Measurements from ENCODE around the gene TCEANC. TPM values are rescaled to one million over a fixed set of nuclear protein-coding genes. Genes with fewer than 3 reads are reported as not detected.
A peak's percentile ranks its signal among the peaks of the same experiment; 100 is the strongest.

Gene TCEANC
- total RNA-seq, 5 donors from 2014 or later (not counting 1 experiment from before 2014, with no cell fraction given): 8.0 to 12.8 (median 9.5) TPM

- ChIA-PET POLR2A (no interaction called here), CTCF (interaction anchor here (0.6 to 1.1 kb wide), 5 partner anchors 8 to 848 kb away, joined by 3 to 5 read pairs (median 3); no protein-coding TSS in a partner anchor)
- H3K36me3 Mint-ChIP-seq: peaks cover 23% of the 10 kb centered on the region
- Histone ChIP-seq H3K27me3 (replicated peaks in 1 of 2; ENCODE audit: control insufficient read depth in 2 of 2, extremely low read depth in 1 of 2, insufficient read depth in 2 of 2, low read length in 1 of 2) (no peaks in the 10 kb centered on the region), H3K4me3 (ENCODE audit: control insufficient read depth in 1 of 2, extremely low read depth in 1 of 2, low read length in 1 of 2) (no peak overlapping the region), H3K9me3 (no peaks in the 10 kb centered on the region), H3K36me3 (ENCODE audit: control insufficient read depth in 2 of 2, extremely low read depth in 1 of 2, insufficient read depth in 1 of 2, low read length in 1 of 2) (peaks cover 0 to 27% of the 10 kb centered on the region in 2 donors), H3K4me1 (ENCODE audit: control insufficient read depth in 1 of 2, extremely low read depth in 1 of 2, insufficient read depth in 2 of 2, low read length in 2 of 2) (peaks cover 0 to 2% of the 10 kb centered on the region in 2 experiments), H3K27ac (ENCODE audit: low read length) (no peak overlapping the region)
- DNase-seq (no peak), ATAC-seq (replicated peaks in 1 of 4) (peak in 1 of 4 experiments; percentile 22)
- H3K27me3 Mint-ChIP-seq: peaks cover 0 to 3% of the 10 kb centered on the region in 2 donors
- H3K4me3 Mint-ChIP-seq: peak overlapping the region in 1 of 3 donors; percentile 34
- no peaks in the 10 kb centered on the region for H3K9me3 Mint-ChIP-seq
- 100% methylated on average over 1 of the region's 6 CpGs for WGBS (ENCODE audit: insufficient coverage)
- peaks cover 9 to 19% (median 10%) of the 10 kb centered on the region in 3 donors for H3K4me1 Mint-ChIP-seq
- H3K27ac Mint-ChIP-seq: peak overlapping the region; percentile 31 to 56
Observed at GRCh38 chrX:13661735-13662288, 8.9 kb downstream of the TCEANC start.

- 10% methylated on average over 2 of the region's 6 CpGs for WGBS (ENCODE audit: insufficient coverage)
- Histone ChIP-seq H3K27me3 (replicated peaks in 1 of 2; ENCODE audit: control insufficient read depth in 2 of 2, extremely low read depth in 1 of 2, insufficient read depth in 2 of 2, low read length in 1 of 2) (no peaks in the 10 kb centered on the region), H3K27ac (ENCODE audit: low read length) (no peak overlapping the region), H3K36me3 (ENCODE audit: control insufficient read depth in 2 of 2, extremely low read depth in 1 of 2, insufficient read depth in 1 of 2, low read length in 1 of 2) (peaks cover 0 to 27% of the 10 kb centered on the region in 2 donors), H3K9me3 (no peaks in the 10 kb centered on the region), H3K4me3 (ENCODE audit: control insufficient read depth in 1 of 2, extremely low read depth in 1 of 2, low read length in 1 of 2) (no peak overlapping the region), H3K4me1 (ENCODE audit: control insufficient read depth in 1 of 2, extremely low read depth in 1 of 2, insufficient read depth in 2 of 2, low read length in 2 of 2) (peaks cover 0 to 2% of the 10 kb centered on the region in 2 experiments)
- Mint-ChIP-seq H3K4me1 (peaks cover 9 to 20% (median 10%) of the 10 kb centered on the region in 3 donors), H3K27ac (peak overlapping the region; percentile 56 to 65), H3K27me3 (peaks cover 0 to 3% of the 10 kb centered on the region in 2 donors), H3K36me3 (peaks cover 19% of the 10 kb centered on the region), H3K9me3 (no peaks in the 10 kb centered on the region), H3K4me3 (peak overlapping the region in 1 of 3 donors; percentile 9)
- ATAC-seq (replicated peaks in 1 of 4) (no peak), DNase-seq (no peak)
- ChIA-PET CTCF (interaction anchor here (0.6 to 1.1 kb wide), 6 partner anchors 9 to 848 kb away, joined by 3 to 6 read pairs (median 3); no protein-coding TSS in a partner anchor), POLR2A (interaction anchor here in 1 of 2 donors (0.6 to 0.8 kb wide), 2 partner anchors 26 to 28 kb away, joined by 3 read pairs; no protein-coding TSS in a partner anchor)
Observed at GRCh38 chrX:13662355-13662791, 9.4 kb downstream of the TCEANC start.

- H3K27ac Mint-ChIP-seq: no peak overlapping the region
- H3K36me3 Mint-ChIP-seq: peaks cover 19% of the 10 kb centered on the region
- WGBS (ENCODE audit: insufficient coverage): no CpG with 5 or more reads among the region's 3 CpGs
Observed at GRCh38 chrX:13664020-13664419, 11.1 kb downstream of the TCEANC start.

GRCh38 chrX:13666836-13667235 is 13.9 kb downstream of the TCEANC start:
- no CpG with 5 or more reads among the region's 3 CpGs for WGBS (ENCODE audit: insufficient coverage)
- Histone ChIP-seq H3K27me3 (replicated peaks in 1 of 2; ENCODE audit: control insufficient read depth in 2 of 2, extremely low read depth in 1 of 2, insufficient read depth in 2 of 2, low read length in 1 of 2) (no peaks in the 10 kb centered on the region), H3K36me3 (ENCODE audit: control insufficient read depth in 2 of 2, extremely low read depth in 1 of 2, insufficient read depth in 1 of 2, low read length in 1 of 2) (peaks cover 0 to 27% of the 10 kb centered on the region in 2 donors), H3K4me3 (ENCODE audit: control insufficient read depth in 1 of 2, extremely low read depth in 1 of 2, low read length in 1 of 2) (no peak overlapping the region), H3K4me1 (ENCODE audit: control insufficient read depth in 1 of 2, extremely low read depth in 1 of 2, insufficient read depth in 2 of 2, low read length in 2 of 2) (peaks cover 0 to 5% of the 10 kb centered on the region in 2 experiments), H3K27ac (ENCODE audit: low read length) (no peak overlapping the region), H3K9me3 (no peaks in the 10 kb centered on the region)
- Mint-ChIP-seq H3K9me3 (no peaks in the 10 kb centered on the region), H3K27me3 (peaks cover 0 to 9% of the 10 kb centered on the region in 2 donors), H3K4me1 (peaks cover 0 to 14% (median 4%) of the 10 kb centered on the region in 3 donors), H3K27ac (no peak overlapping the region), H3K4me3 (no peak overlapping the region), H3K36me3 (peaks cover 19% of the 10 kb centered on the region)
- ChIA-PET POLR2A (no interaction called here), CTCF (no interaction called here)
- DNase-seq: no peak
- no peak for ATAC-seq (replicated peaks in 1 of 4)

More at GRCh38 chrX:13664020-13664419, 11.1 kb downstream of the TCEANC start:
- H3K4me3 ChIP-seq (ENCODE audit: control insufficient read depth in 1 of 2, extremely low read depth in 1 of 2, low read length in 1 of 2): no peak overlapping the region
- DNase-seq (no peak), ATAC-seq (replicated peaks in 1 of 4) (no peak)
- Mint-ChIP-seq H3K4me1 (peaks cover under 1 to 10% (median 4%) of the 10 kb centered on the region in 3 donors), H3K4me3 (no peak overlapping the region), H3K27me3 (peaks cover 0 to 3% of the 10 kb centered on the region in 2 donors), H3K9me3 (no peaks in the 10 kb centered on the region)
- no peak overlapping the region for H3K27ac ChIP-seq (ENCODE audit: low read length)
- no peaks in the 10 kb centered on the region for H3K4me1 ChIP-seq (ENCODE audit: control insufficient read depth in 1 of 2, extremely low read depth in 1 of 2, insufficient read depth in 2 of 2, low read length in 2 of 2)
- H3K36me3 ChIP-seq (ENCODE audit: control insufficient read depth in 2 of 2, extremely low read depth in 1 of 2, insufficient read depth in 1 of 2, low read length in 1 of 2): peaks cover 0 to 29% of the 10 kb centered on the region in 2 donors
- CTCF ChIA-PET: no interaction called here
- no peaks in the 10 kb centered on the region for H3K27me3 ChIP-seq (replicated peaks in 1 of 2; ENCODE audit: control insufficient read depth in 2 of 2, extremely low read depth in 1 of 2, insufficient read depth in 2 of 2, low read length in 1 of 2)
- no peaks in the 10 kb centered on the region for H3K9me3 ChIP-seq
- POLR2A ChIA-PET: no interaction called here

GRCh38 chrX:13667919-13668318 is 15.0 kb downstream of the TCEANC start:
- H3K27me3 Mint-ChIP-seq: peaks cover 0 to 12% of the 10 kb centered on the region in 2 donors
- no peak overlapping the region for H3K27ac Mint-ChIP-seq
- H3K36me3 ChIP-seq (ENCODE audit: control insufficient read depth in 2 of 2, extremely low read depth in 1 of 2, insufficient read depth in 1 of 2, low read length in 1 of 2): peaks cover 0 to 25% of the 10 kb centered on the region in 2 donors
- H3K9me3 Mint-ChIP-seq: no peaks in the 10 kb centered on the region
- H3K9me3 ChIP-seq: no peaks in the 10 kb centered on the region
- ATAC-seq (replicated peaks in 1 of 4) (no peak), DNase-seq (no peak)
- H3K27ac ChIP-seq (ENCODE audit: low read length): no peak overlapping the region
- peaks cover 0 to 11% (median 4%) of the 10 kb centered on the region in 3 donors for H3K4me1 Mint-ChIP-seq
- peaks cover 0 to 5% of the 10 kb centered on the region in 2 experiments for H3K4me1 ChIP-seq (ENCODE audit: control insufficient read depth in 1 of 2, extremely low read depth in 1 of 2, insufficient read depth in 2 of 2, low read length in 2 of 2)
- H3K4me3 ChIP-seq (ENCODE audit: control insufficient read depth in 1 of 2, extremely low read depth in 1 of 2, low read length in 1 of 2): no peak overlapping the region
- H3K27me3 ChIP-seq (replicated peaks in 1 of 2; ENCODE audit: control insufficient read depth in 2 of 2, extremely low read depth in 1 of 2, insufficient read depth in 2 of 2, low read length in 1 of 2): no peaks in the 10 kb centered on the region
- CTCF ChIA-PET: no interaction called here
- H3K36me3 Mint-ChIP-seq: peaks cover 26% of the 10 kb centered on the region
- no peak overlapping the region for H3K4me3 Mint-ChIP-seq
- POLR2A ChIA-PET: interaction anchor here in 1 of 2 donors (0.5 kb wide), 1 partner anchor 8 kb away, joined by 4 read pairs; no protein-coding TSS in a partner anchor

- peaks cover 22% of the 10 kb centered on the region for H3K36me3 Mint-ChIP-seq
- H3K27me3 ChIP-seq (replicated peaks in 1 of 2; ENCODE audit: control insufficient read depth in 2 of 2, extremely low read depth in 1 of 2, insufficient read depth in 2 of 2, low read length in 1 of 2): no peaks in the 10 kb centered on the region
- H3K27ac Mint-ChIP-seq: peak overlapping the region in 1 of 2 donors; percentile 74
- ChIA-PET POLR2A (interaction anchor here in 1 of 2 donors (0.6 to 1.2 kb wide), 5 partner anchors 12 to 74 kb away, joined by 3 to 5 read pairs (median 5); partner anchors contain the start of genes OFD1, RAB9A and TRAPPC2), CTCF (interaction anchor here (0.5 to 1.5 kb wide), 8 partner anchors 11 to 723 kb away, joined by 3 to 5 read pairs (median 3); partner anchors contain the start of gene GEMIN8 (in 1 of the 2))
- peak overlapping the region; percentile 58 for H3K27ac ChIP-seq (ENCODE audit: low read length)
- H3K36me3 ChIP-seq (ENCODE audit: control insufficient read depth in 2 of 2, extremely low read depth in 1 of 2, insufficient read depth in 1 of 2, low read length in 1 of 2): peaks cover 0 to 13% of the 10 kb centered on the region in 2 donors
- no CpG with 5 or more reads among the region's 9 CpGs for WGBS (ENCODE audit: insufficient coverage)
- peaks cover 0 to 15% of the 10 kb centered on the region in 2 donors for H3K27me3 Mint-ChIP-seq
- peaks cover 0 to 5% of the 10 kb centered on the region in 2 experiments for H3K4me1 ChIP-seq (ENCODE audit: control insufficient read depth in 1 of 2, extremely low read depth in 1 of 2, insufficient read depth in 2 of 2, low read length in 2 of 2)
- no peaks in the 10 kb centered on the region for H3K9me3 ChIP-seq
- peak overlapping the region in 1 of 2 donors; percentile 7 for H3K4me3 ChIP-seq (ENCODE audit: control insufficient read depth in 1 of 2, extremely low read depth in 1 of 2, low read length in 1 of 2)
- peaks cover 0 to 11% (median 4%) of the 10 kb centered on the region in 3 donors for H3K4me1 Mint-ChIP-seq
- DNase-seq (peak in 29 of 35 experiments; percentile 12 to 79 (median 31)), ATAC-seq (replicated peaks in 1 of 4) (peak in 3 of 4 experiments; percentile 13 to 91 (median 35))
- H3K4me3 Mint-ChIP-seq: peak overlapping the region in 2 of 3 donors; percentile 29 to 61
- H3K9me3 Mint-ChIP-seq: no peaks in the 10 kb centered on the region
Observed at GRCh38 chrX:13669246-13669737, 16.4 kb downstream of the TCEANC start.
